Inflammatory macrophage treated with lipopolysaccharide for 1 hour (primary cell): ENCODE data around the gene DSN1.

Experiments used
- DNase-seq, 2 donors: peaks; one replicate each; pipeline ENCODE4 v3.0.0-alpha.2; 2020 to 2022

The DSN1 gene

DNA sequence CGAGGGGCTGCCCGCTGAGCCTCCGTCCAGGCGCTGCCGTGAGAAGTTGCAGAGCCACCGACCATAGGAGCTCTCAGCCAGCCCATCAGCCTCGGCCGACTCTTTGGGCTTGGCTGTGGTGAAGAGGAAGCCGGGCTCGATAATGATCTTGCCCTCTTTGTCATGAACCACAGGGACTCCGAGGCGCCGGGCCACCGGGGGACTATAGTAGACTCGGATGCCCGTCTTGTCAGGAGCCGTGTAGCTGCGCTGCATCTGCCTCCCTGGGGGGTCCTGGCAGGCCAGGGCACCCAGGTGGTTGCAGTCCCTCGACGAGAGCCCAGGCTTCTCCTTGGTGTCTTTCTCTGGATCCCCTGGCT, 20.5 kb upstream of the DSN1 start:
- DNase-seq: no peak

DNA sequence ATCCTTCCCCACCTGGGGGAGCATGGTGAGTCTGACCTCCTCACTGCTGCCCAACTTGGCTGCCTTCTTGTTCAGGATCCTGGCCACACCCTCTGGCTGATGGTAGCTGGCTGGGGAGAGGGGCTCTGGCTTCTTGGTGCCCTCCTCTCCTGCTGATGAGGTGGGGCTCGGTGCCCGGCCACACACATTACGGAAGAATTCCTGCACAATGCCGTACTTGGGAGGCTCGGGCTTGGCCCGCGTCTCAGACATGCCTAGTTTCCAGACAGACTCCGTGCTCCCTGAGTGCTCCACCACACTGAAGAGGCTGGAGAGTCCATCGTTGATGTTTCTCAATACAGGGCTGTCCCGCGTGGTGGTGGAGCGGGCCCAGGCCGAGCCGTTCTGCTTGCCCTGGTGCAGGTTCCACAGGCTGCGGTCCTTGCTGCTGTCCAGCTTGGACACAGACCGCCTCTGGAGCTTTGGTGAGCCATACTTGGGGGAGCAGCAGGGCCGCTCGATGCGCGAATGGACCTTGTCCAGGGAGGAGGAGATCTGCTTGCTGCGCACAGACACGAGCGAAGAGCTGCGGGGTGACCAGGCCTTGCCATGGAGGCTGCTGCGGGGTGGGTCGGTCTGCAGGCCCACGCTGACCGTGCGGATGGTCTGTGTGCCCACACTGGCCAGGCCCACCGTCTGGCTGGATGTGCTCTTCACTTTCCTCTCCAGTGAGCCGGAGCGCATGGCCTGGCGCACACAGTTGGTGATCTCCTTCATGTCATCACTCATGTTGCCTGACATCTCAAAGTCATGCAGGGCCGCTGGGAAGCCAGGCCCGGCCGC, 19.9 kb upstream of the DSN1 start:
- no peak for DNase-seq

DNA sequence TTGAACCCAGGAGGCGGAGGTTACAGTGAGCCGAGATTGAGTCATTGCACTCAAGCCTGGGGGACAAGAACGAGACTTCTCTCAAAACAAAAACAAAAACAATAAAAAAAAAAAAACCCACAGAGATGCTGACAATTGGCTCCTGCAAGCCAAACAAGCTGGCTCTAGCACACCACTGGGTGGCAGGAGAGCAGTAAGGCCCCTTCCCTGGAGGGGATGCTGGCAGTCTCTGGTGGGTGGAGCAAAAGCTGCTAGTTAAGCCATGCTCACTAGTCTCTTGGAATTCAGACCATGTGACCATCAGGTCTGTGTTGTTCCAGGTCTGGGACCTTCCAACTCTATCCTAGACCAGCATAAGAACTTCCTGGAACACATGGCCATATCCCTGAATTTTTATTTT, 18.9 kb upstream of the DSN1 start:
- peak in 1 of 2 donors; percentile 2 for DNase-seq

GRCh38 chr20:36791862-36792261, 18.3 kb upstream of the DSN1 start:
- no peak for DNase-seq

DNA sequence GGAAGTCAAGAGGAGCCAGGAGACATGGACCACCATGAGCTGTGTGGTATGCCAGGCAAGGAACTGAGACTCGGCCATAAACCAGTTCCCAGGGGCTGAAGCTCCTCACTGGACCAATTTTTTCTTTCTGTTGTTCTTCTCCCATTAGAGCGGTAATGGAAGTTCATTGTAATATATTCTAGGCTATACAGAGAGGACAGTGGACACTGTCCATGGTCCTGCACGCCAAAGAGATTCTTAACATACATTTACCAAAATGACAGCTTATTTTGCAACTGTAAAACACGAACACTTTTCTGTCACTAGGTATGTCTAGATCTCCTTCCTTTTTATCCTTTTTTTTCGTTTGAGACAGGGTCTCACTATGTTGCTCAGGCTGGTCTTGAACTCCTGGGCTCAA, 13.1 kb upstream of the DSN1 start:
- DNase-seq: no peak

GRCh38 chr20:36786246-36786645, 12.7 kb upstream of the DSN1 start:
- no peak for DNase-seq

GRCh38 chr20:36785308-36785707, 11.7 kb upstream of the DSN1 start:
- DNase-seq: no peak

- DNase-seq: no peak
These were observed 11.3 kb upstream of the DSN1 start for GRCh38 chr20:36784900-36785299.

- no peak for DNase-seq
These were observed 10.6 kb upstream of the DSN1 start for GRCh38 chr20:36784116-36784515.

DNA sequence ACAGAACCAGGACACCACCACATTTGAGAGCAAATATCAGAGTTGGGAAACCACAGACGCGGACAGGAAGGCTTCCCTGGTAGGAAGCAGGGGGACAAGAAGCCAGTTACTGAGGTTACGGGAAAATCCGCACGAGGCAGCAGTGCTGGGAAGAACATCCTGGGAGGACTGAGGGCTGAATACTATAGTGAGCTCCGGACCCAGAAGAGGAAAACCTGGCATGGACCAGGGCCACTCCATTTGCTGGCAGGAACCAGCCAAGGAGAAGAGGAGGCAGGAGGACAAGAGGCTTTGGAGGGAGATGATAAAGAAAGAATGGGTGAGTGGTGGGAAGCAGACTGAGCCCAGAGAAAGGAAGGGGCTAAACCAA, 6.1 kb upstream of the DSN1 start:
- DNase-seq: no peak

DNA sequence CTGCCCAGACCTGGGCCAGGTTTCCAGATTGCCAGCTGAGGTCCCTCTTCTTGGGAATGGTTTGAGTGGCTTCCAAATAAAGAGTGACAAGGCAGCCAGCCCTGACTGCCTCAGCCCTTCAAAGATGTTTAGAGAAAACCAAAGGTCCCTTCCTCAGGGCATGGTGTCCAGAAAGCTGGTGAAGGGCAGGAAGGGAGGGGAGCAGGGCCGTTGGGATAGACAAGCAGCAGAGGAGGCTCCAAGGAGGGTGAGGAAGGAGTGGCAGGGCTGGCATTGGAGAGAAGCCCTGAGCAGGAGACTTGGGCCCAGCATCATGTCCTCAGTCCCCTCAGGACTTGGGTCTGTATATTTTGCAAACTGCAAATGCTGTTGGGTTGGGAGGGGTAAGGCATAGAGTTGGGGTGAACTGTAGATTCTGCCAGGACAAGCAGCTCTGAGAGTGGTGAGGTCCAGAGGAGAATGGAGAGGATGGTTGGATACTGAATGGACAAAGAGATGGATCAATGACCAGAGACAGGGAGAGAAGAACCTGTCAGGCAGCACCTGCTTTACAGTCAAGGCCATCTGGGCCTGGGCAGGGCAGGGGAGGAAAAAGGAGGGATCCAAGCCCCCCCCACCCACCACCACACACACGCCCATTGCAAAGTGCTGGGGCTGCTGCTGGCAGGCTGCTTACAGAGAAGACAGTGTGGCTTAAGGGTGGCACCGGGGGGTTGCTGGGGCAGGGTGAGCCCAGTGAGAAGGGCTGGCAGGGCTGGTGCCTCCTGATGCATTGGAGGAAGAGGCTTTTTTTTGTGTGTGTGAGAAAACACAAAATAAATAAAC, 5.5 kb upstream of the DSN1 start:
- DNase-seq: no peak

- DNase-seq: no peak
These were observed 4.0 kb upstream of the DSN1 start for GRCh38 chr20:36777576-36777975.

GRCh38 chr20:36777167-36777566, 3.6 kb upstream of the DSN1 start:
- no peak for DNase-seq

GRCh38 chr20:36775826-36776225, 2.3 kb upstream of the DSN1 start:
- DNase-seq: peak in 1 of 2 donors; percentile 24

DNA sequence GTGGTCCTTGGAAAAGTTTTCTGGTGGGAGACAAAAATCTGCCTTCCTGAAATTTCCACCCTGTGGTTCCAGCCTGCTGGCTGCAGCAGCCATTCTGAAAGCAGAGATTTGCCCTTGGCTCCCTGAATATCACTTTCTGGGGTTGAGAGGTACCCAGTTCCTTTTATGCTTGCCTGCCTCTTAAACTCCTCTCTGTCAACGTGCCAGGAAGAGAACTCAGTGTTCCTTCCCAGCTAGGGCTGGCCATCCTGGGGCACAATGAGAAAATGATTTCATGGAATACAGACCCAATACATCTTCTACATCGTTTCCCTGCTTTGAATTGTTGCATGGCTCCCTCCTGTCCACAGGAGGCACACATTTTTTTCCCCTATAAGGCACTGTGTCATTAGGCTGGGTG, 1.6 kb upstream of the DSN1 start:
- no peak for DNase-seq

DNA sequence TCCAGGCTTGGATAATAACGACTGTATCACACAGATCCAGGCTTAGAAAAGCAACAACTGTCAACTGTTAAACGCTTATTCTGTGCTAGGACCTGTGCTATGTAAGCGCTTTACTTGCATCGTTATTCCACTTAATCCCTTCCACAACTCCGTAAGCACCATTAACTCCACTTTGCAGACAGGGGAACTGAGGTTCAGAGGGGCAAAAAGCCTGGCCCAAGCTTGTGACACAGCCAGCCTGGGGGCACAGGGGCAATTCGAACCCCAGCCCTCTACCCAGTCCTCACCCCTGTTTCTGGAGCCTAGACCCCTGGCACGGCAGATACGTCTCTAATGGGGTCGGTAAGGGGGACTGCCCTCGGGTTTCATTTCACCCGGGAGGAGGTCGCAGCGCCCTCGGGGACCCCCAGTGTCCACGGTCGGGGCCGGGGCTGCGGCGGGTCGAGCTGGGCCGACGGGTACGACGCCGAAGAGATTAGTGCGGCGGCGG, 411 bp downstream of the DSN1 start:
- no peak for DNase-seq

GRCh38 chr20:36770680-36771079, 2.9 kb downstream of the DSN1 start:
- no peak for DNase-seq

DNA sequence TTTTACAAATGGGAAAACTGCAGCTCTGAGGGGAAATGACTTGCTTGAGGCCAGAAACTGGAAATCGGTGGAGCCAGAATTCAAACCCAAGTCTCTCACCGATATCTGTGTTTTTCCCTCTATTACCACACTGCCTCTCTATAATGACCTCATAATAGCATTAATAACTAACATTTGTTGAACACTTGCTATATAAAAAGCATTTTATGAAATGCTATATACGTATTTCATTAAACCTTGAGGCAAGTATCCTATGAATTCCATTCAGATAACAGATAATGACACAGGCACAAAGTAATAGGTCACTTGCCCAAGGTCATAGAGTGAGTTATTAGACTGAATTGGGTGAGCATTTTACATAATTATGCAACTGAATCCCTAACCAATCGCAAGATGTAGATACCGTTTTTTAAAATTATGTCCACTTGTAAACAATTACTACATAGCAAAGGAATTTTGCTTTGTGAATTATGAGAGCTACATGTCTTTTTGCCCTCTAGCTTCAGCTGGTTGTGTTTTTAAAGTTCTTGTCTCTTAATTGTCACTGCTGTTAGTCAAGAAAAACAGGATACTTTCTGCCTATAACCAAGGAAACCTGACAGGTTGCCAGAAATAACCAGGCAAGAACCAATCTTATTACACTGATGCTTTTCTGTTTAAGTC, 4.7 kb downstream of the DSN1 start:
- DNase-seq: no peak

DNA sequence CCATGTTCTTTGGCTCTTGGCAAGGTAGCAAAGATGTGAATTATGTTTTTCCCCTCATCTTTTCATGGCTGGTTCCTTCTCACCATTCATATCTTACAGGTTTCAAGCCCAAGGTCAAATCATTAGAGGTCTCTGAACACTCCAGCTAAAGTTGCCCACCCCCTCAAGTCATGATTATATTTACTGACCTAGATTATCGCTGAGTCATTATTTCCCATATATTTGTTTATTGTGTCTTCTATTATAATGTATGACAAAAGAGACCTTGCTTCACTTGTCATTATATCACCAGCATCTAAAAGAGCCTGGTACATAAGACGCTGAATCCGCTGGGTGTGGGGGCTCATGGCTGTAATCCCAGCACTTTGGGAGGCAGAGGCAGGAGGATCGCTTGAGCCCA, 12.4 kb downstream of the DSN1 start:
- DNase-seq: no peak

- DNase-seq: no peak
These were observed 12.9 kb downstream of the DSN1 start for GRCh38 chr20:36760647-36761046.

DNA sequence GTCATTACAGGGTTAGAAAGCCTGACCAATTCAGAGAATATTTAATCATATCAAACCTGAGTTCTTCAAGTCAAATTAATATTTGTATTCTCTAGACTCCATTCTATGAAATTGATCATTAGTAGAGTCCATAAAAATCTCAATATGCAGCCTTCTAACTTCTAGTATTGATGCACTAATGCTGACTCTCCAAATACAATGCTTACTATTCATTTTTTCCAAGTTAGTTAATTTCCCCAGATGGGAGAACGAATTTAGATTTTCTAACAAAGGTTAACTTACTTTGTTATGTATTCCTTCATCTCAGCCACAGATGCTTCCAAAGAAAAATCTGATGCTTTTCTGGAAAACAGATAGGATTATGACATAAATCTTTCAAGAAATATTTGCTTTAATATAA, 15.3 kb downstream of the DSN1 start:
- DNase-seq: no peak

DNA sequence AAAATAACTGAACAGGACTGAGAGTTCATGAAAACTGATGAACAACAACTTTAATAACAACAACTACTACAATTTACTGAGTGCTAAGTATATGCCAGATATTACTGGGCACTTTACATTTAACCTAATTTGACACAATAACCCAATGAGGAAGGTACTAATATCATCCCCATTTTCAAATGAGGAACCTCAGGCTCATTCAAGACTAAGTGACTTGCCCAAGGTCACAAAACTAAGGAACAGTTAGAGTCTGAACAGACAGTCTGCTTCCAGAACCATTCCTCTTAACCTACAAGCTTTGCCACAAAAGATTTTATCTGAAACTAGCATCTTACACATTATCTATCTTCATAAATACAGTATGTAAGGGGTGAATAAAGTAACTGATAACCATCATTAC, 17.1 kb downstream of the DSN1 start:
- DNase-seq: peak; percentile 43 to 48

DNA sequence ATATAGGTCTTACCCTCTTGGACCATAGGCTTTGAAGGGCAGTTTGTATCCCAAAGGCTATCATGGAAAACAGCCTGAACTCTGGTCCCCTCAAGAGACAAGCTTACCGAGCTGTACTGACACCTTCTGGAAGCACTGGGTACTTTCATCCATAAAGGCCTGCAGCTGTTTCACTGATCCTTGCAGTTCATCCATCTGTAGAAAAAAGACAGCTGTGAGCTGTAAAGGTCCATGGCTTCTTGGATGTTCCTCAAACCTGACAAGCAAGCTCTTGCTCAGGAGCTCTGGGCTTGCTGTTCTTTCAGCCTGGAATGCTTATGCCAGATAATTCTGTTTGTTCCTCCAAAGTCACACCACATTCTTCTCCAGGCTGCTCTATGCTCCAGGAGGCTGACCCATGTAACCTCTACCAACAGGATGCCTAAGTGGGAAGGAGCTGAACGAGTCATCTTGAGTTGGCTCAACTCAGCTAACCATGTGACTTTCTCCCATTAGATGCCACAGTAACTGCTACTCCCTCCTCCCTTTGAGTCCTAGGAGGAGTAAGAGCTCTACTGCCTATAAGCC, 18.8 kb downstream of the DSN1 start:
- DNase-seq: peak; percentile 65 to 72
